ENCODE measurements around the gene PLXNA2.

PLXNA2 gene

DNA sequence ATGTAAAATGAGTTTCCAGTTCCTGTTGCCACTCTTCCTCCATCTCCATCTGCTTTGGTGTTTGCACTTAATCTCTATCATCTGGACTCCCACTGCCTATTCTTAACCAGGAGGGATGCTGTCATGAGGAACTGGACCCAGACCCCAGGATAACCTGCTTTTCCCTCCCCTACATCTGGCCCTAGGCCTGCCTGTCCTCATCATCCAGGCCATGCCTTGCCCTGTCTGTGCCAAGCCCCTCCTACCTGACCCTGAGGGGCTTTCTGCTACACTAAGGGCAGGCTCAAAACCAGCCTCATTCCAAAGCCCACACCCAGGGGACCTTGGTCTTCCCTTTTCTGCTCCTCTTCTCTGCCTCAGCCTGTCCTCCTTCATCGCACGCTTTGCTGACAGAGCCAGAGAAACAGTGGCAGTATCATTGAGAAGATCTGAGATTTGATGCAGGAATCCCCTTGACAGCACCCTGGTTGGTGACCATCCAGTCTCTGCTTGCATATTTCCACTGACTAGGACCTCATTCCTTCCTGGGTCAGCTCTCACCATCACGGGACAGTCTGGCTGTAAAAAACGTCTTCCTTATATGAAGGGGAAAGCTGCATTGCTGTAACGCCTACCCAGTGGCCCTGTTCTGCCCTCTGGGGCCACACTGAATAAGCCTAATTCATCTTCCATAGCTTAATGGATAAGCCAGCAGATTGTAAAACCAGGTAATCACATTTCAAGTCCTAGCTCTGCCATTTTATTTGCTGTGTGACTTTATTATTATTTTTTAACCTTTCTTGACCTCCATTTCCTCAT is 38.8 kb downstream of the PLXNA2 start:
- H3K36me3 ChIP-seq (ENCODE audit: control insufficient read depth in 4 of 4, insufficient read depth in 4 of 4, low read length in 3 of 4), result no peaks in the 10 kb centered on the region
- peaks cover 0 to 29% (median 2%) of the 10 kb centered on the region in 4 experiments for H3K4me1 ChIP-seq (ENCODE audit: control extremely low read depth in 1 of 4, control insufficient read depth in 4 of 4, insufficient read depth in 4 of 4, low read length in 3 of 4)
- POLR2A ChIA-PET, result interaction anchor here (0.5 kb wide), 1 partner anchor 17 kb away, joined by 3 read pairs; no protein-coding TSS in a partner anchor
- DNase-seq, result no peak
- no peaks in the 10 kb centered on the region for H3K9me3 ChIP-seq (ENCODE audit: control extremely low read depth in 1 of 5, control insufficient read depth in 4 of 5, insufficient read depth in 2 of 5, low read depth in 1 of 5, low read length in 4 of 5)
- no peak overlapping the region for H3K27ac ChIP-seq (ENCODE audit: insufficient read depth in 1 of 2, low read depth in 1 of 2, low read length in 2 of 2, poor library complexity in 1 of 2, severe bottlenecking in 2 of 2)
- H3K4me3 ChIP-seq (ENCODE audit: control insufficient read depth in 1 of 7, extremely low read depth in 1 of 7, insufficient read depth in 4 of 7, low read depth in 2 of 7, low read length in 6 of 7), result no peak overlapping the region
- WGBS (ENCODE audit: insufficient coverage), result 100% methylated on average over 4 of the region's 5 CpGs
- CTCF ChIA-PET, result interaction anchor here (0.8 to 1.5 kb wide), 4 partner anchors 10 to 78 kb away, joined by 3 to 4 read pairs (median 3); no protein-coding TSS in a partner anchor
- H3K27me3 ChIP-seq (replicated peaks in 2 of 5; ENCODE audit: control insufficient read depth in 4 of 5, insufficient read depth in 5 of 5, low read length in 4 of 5), result no peaks in the 10 kb centered on the region

DNA sequence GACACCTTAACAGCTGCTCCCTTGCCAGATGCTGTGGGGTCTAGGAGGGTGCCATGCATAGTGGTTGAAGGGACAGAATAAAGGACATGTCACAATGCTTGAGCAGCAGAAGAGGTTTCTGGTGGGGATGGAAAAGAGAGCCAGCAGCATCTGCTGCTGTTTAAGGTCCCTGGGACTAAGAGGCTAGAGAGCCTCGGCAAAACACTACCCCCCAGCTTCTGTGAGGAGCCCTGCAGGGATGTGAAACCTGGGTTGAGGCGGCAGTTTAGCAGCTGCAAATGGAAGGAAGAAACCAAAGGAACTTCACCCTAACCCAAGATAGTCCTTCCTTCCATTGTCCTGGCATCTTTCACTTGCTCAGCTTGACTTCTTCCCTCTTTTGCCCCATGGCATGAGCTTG is 39.4 kb downstream of the PLXNA2 start:
- Histone ChIP-seq H3K9me3 (ENCODE audit: control extremely low read depth in 1 of 5, control insufficient read depth in 4 of 5, insufficient read depth in 2 of 5, low read depth in 1 of 5, low read length in 4 of 5) (no peaks in the 10 kb centered on the region), H3K27me3 (replicated peaks in 2 of 5; ENCODE audit: control insufficient read depth in 4 of 5, insufficient read depth in 5 of 5, low read length in 4 of 5) (no peaks in the 10 kb centered on the region), H3K4me1 (ENCODE audit: control extremely low read depth in 1 of 4, control insufficient read depth in 4 of 4, insufficient read depth in 4 of 4, low read length in 3 of 4) (peaks cover 0 to 23% (median 2%) of the 10 kb centered on the region in 4 experiments), H3K36me3 (ENCODE audit: control insufficient read depth in 4 of 4, insufficient read depth in 4 of 4, low read length in 3 of 4) (no peaks in the 10 kb centered on the region), H3K4me3 (ENCODE audit: control insufficient read depth in 1 of 7, extremely low read depth in 1 of 7, insufficient read depth in 4 of 7, low read depth in 2 of 7, low read length in 6 of 7) (no peak overlapping the region), H3K27ac (ENCODE audit: insufficient read depth in 1 of 2, low read depth in 1 of 2, low read length in 2 of 2, poor library complexity in 1 of 2, severe bottlenecking in 2 of 2) (no peak overlapping the region)
- ChIA-PET POLR2A (no interaction called here), CTCF (interaction anchor here (1.5 kb wide), 2 partner anchors 26 to 77 kb away, joined by 3 read pairs; no protein-coding TSS in a partner anchor)
- DNase-seq, result no peak
- 100% methylated on average over 1 of the region's 2 CpGs for WGBS (ENCODE audit: insufficient coverage)

DNA sequence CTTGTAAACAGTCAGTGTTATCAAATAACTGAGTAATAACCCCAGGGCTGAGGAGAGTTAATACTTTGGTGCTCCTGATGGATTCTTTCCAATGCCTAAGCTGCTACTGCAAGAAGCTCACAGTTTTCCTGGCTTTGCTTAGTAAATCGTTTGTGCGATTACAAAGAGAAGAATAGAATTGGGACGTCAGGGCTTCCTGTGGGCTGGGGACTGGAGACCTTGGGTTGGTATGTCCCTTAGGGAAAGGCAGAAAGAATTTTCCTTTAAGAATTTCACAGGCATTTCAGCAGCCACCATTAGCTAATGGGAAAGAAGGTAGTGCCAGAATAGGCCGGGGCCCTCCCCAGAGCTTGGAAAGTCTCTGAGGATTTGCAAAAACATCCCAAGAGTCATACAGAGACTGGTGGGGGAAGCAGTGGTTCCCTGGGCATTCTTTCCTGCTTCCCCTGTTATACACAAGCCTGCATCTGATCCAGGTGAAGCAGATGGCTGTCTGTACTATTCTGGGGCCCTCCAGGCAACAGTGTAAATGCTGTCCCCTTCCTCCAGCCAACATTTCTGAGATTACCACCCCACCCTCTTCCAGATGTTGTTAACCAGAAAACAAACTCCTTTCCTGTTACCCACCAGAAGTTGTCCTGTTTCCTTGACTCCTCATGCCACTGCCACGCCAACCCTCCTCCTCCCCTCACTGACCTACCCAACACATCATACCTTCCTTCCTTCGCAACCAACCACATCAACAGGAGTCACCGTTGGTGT is 40.2 kb downstream of the PLXNA2 start:
- no peaks in the 10 kb centered on the region for H3K9me3 ChIP-seq (ENCODE audit: control extremely low read depth in 1 of 5, control insufficient read depth in 4 of 5, insufficient read depth in 2 of 5, low read depth in 1 of 5, low read length in 4 of 5)
- ChIA-PET CTCF (interaction anchor here (1.5 kb wide), 2 partner anchors 14 to 27 kb away, joined by 3 to 4 read pairs; no protein-coding TSS in a partner anchor), POLR2A (no interaction called here)
- H3K27ac ChIP-seq (ENCODE audit: insufficient read depth in 1 of 2, low read depth in 1 of 2, low read length in 2 of 2, poor library complexity in 1 of 2, severe bottlenecking in 2 of 2), result no peak overlapping the region
- H3K4me3 ChIP-seq (ENCODE audit: control insufficient read depth in 1 of 7, extremely low read depth in 1 of 7, insufficient read depth in 4 of 7, low read depth in 2 of 7, low read length in 6 of 7), result no peak overlapping the region
- H3K27me3 ChIP-seq (replicated peaks in 2 of 5; ENCODE audit: control insufficient read depth in 4 of 5, insufficient read depth in 5 of 5, low read length in 4 of 5), result no peaks in the 10 kb centered on the region
- H3K4me1 ChIP-seq (ENCODE audit: control extremely low read depth in 1 of 4, control insufficient read depth in 4 of 4, insufficient read depth in 4 of 4, low read length in 3 of 4), result peaks cover 0 to 19% (median 2%) of the 10 kb centered on the region in 4 experiments
- DNase-seq, result no peak
- 87% methylated on average over 5 of the region's 7 CpGs for WGBS (ENCODE audit: insufficient coverage)
- no peaks in the 10 kb centered on the region for H3K36me3 ChIP-seq (ENCODE audit: control insufficient read depth in 4 of 4, insufficient read depth in 4 of 4, low read length in 3 of 4)

DNA sequence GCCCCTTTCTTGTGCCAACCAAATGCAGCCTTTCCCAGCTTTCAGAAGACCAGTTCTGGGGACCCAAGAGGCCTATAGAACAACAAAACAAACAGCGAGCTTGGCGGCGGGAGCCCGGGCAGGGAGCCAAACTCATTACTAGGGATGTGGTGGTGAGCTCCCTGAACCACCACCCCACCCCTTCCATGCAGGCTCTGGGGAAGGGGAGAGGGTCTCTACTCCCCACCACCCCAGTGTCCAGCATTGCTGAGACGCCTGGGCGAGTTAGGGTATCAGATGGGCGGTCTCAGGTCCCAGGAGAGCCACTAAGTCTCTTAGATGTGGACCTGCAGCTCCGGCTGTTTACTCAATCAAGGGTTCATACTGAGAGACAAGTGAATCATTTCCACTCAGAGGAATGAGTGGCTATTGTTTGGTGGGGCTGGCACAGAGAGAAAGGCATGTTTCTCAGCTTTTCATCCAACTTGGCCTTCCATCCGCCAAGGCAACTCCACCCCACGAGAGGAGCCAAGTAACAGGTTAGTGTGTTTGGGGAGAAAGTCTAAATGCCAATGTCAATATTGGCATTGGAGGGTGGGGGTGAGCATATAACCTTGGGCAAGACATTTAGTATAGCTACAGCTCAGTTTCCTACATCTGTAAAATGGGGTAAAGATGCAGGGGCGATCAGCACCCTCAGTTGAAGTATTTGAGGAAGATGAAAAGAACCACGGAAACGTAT is 40.9 kb downstream of the PLXNA2 start:
- Histone ChIP-seq H3K27ac (ENCODE audit: insufficient read depth in 1 of 2, low read depth in 1 of 2, low read length in 2 of 2, poor library complexity in 1 of 2, severe bottlenecking in 2 of 2) (no peak overlapping the region), H3K4me1 (ENCODE audit: control extremely low read depth in 1 of 4, control insufficient read depth in 4 of 4, insufficient read depth in 4 of 4, low read length in 3 of 4) (peaks cover 0 to 16% (median 2%) of the 10 kb centered on the region in 4 experiments), H3K27me3 (replicated peaks in 2 of 5; ENCODE audit: control insufficient read depth in 4 of 5, insufficient read depth in 5 of 5, low read length in 4 of 5) (no peaks in the 10 kb centered on the region), H3K9me3 (ENCODE audit: control extremely low read depth in 1 of 5, control insufficient read depth in 4 of 5, insufficient read depth in 2 of 5, low read depth in 1 of 5, low read length in 4 of 5) (no peaks in the 10 kb centered on the region), H3K36me3 (ENCODE audit: control insufficient read depth in 4 of 4, insufficient read depth in 4 of 4, low read length in 3 of 4) (no peaks in the 10 kb centered on the region), H3K4me3 (ENCODE audit: control insufficient read depth in 1 of 7, extremely low read depth in 1 of 7, insufficient read depth in 4 of 7, low read depth in 2 of 7, low read length in 6 of 7) (no peak overlapping the region)
- ChIA-PET POLR2A (no interaction called here), CTCF (interaction anchor here (1.0 to 1.5 kb wide), 4 partner anchors 9 to 72 kb away, joined by 3 to 4 read pairs (median 4); no protein-coding TSS in a partner anchor)
- DNase-seq, result no peak
- 97% methylated on average over 8 of the region's 13 CpGs for WGBS (ENCODE audit: insufficient coverage)

- Histone ChIP-seq H3K27ac (ENCODE audit: insufficient read depth in 1 of 2, low read depth in 1 of 2, low read length in 2 of 2, poor library complexity in 1 of 2, severe bottlenecking in 2 of 2) (no peak overlapping the region), H3K9me3 (ENCODE audit: control extremely low read depth in 1 of 5, control insufficient read depth in 4 of 5, insufficient read depth in 2 of 5, low read depth in 1 of 5, low read length in 4 of 5) (no peaks in the 10 kb centered on the region), H3K4me3 (ENCODE audit: control insufficient read depth in 1 of 7, extremely low read depth in 1 of 7, insufficient read depth in 4 of 7, low read depth in 2 of 7, low read length in 6 of 7) (no peak overlapping the region), H3K36me3 (ENCODE audit: control insufficient read depth in 4 of 4, insufficient read depth in 4 of 4, low read length in 3 of 4) (no peaks in the 10 kb centered on the region), H3K27me3 (replicated peaks in 2 of 5; ENCODE audit: control insufficient read depth in 4 of 5, insufficient read depth in 5 of 5, low read length in 4 of 5) (no peaks in the 10 kb centered on the region), H3K4me1 (ENCODE audit: control extremely low read depth in 1 of 4, control insufficient read depth in 4 of 4, insufficient read depth in 4 of 4, low read length in 3 of 4) (peaks cover 0 to 10% (median 2%) of the 10 kb centered on the region in 4 experiments)
- CTCF ChIA-PET, result interaction anchor here (1.0 to 1.5 kb wide), 4 partner anchors 9 to 71 kb away, joined by 3 to 4 read pairs (median 4); no protein-coding TSS in a partner anchor
- WGBS (ENCODE audit: insufficient coverage), result 93% methylated on average over 2 of the region's 5 CpGs
- DNase-seq, result no peak
- POLR2A ChIA-PET, result no interaction called here
Measured at GRCh38 chr1:208202333-208202995, 41.7 kb downstream of the PLXNA2 start.

GRCh38 chr1:208201229-208201628 is 43.0 kb downstream of the PLXNA2 start:
- H3K4me1 ChIP-seq (ENCODE audit: control extremely low read depth in 1 of 4, control insufficient read depth in 4 of 4, insufficient read depth in 4 of 4, low read length in 3 of 4), result peaks cover 0 to 6% (median 2%) of the 10 kb centered on the region in 4 experiments
- WGBS (ENCODE audit: insufficient coverage), result 100% methylated on average over 2 of the region's 4 CpGs
- no peak overlapping the region for H3K4me3 ChIP-seq (ENCODE audit: control insufficient read depth in 1 of 7, extremely low read depth in 1 of 7, insufficient read depth in 4 of 7, low read depth in 2 of 7, low read length in 6 of 7)
- POLR2A ChIA-PET, result interaction anchor here (0.6 to 0.8 kb wide), 2 partner anchors 128 to 156 kb away, joined by 5 to 9 read pairs; no protein-coding TSS in a partner anchor
- H3K27ac ChIP-seq (ENCODE audit: insufficient read depth in 1 of 2, low read depth in 1 of 2, low read length in 2 of 2, poor library complexity in 1 of 2, severe bottlenecking in 2 of 2), result no peak overlapping the region
- DNase-seq, result no peak
- no peaks in the 10 kb centered on the region for H3K9me3 ChIP-seq (ENCODE audit: control extremely low read depth in 1 of 5, control insufficient read depth in 4 of 5, insufficient read depth in 2 of 5, low read depth in 1 of 5, low read length in 4 of 5)
- no peaks in the 10 kb centered on the region for H3K27me3 ChIP-seq (replicated peaks in 2 of 5; ENCODE audit: control insufficient read depth in 4 of 5, insufficient read depth in 5 of 5, low read length in 4 of 5)
- CTCF ChIA-PET, result interaction anchor here (1.3 kb wide), 1 partner anchor 15 kb away, joined by 3 read pairs; no protein-coding TSS in a partner anchor
- H3K36me3 ChIP-seq (ENCODE audit: control insufficient read depth in 4 of 4, insufficient read depth in 4 of 4, low read length in 3 of 4), result no peaks in the 10 kb centered on the region

All from common myeloid progenitor, CD34-positive (primary cell).